ENCODE measurements around the gene MEIS2.

The MEIS2 gene

DNA sequence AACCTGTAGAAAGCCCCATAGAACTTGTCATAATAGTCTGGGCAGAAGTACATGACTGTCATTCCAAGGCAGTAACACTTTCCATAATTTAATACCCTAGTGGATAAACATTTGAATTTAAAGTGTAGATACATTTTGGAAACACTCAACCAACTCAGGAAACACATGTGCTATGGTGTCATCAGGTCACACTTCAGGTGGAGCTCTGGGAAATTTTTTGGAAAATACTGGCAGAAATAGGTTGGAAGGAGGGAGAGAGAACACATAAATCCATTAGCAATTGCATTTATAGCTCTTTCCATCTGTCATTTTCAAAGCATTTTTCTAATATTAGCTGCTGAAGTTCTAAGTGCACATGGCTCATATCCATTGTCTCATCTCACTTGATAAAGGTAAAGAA, 135.7 kb downstream of the MEIS2 start:
- no peak for DNase-seq (ENCODE audit: low read depth)

GRCh38 chr15:36961956-36962355, 138.4 kb downstream of the MEIS2 start:
- no peak for DNase-seq (ENCODE audit: low read depth)

GRCh38 chr15:36960947-36961227, 139.5 kb downstream of the MEIS2 start:
- no peak for DNase-seq (ENCODE audit: low read depth)

- no peak for DNase-seq (ENCODE audit: low read depth)
Measured at GRCh38 chr15:36960179-36960946, 140.0 kb downstream of the MEIS2 start.

DNA sequence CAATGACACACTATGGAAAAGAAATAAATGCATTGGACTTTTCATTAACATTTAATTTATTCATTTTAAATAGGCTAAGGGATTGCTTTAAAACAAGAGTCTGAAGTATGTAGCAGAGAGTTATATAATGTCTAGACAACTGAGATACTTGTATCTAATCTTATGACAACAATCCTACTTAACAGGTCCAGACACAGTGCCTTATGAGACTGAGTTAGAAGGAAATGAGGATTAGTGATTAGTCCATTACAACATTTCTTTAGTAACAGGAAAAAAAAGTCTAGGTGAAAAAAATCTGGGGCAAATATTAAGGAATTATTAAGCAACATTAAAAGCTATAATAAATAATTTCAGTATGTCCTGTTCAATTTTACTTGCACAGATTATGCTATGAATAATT, 140.6 kb downstream of the MEIS2 start:
- DNase-seq (ENCODE audit: low read depth), result no peak

DNA sequence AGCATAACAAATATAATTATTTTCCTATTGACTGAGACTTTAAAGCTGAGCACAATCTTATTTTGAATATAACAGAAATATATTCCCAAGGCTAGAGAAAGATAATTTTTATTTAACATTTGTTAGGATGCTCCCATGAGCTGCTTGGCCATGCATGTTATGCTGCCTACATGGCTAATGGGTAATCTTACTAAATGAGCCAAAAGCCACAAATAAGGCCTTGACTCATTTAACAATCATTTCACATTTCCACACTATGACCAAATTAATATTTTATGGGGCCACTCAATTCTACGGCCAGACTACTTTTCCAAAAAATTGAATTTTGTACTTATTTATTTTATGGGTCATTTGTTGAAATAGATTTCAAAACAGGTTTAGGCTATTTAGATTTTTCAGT, 141.7 kb downstream of the MEIS2 start:
- no peak for DNase-seq (ENCODE audit: low read depth)

GRCh38 chr15:36954486-36954885, 145.9 kb downstream of the MEIS2 start:
- no peak for DNase-seq (ENCODE audit: low read depth)

GRCh38 chr15:36953346-36953745, 147.0 kb downstream of the MEIS2 start:
- DNase-seq (ENCODE audit: low read depth), result no peak

GRCh38 chr15:36951731-36952247, 148.6 kb downstream of the MEIS2 start:
- DNase-seq (ENCODE audit: low read depth), result no peak

- no peak for DNase-seq (ENCODE audit: low read depth)
Measured at GRCh38 chr15:36950371-36950770, 150.0 kb downstream of the MEIS2 start.

DNA sequence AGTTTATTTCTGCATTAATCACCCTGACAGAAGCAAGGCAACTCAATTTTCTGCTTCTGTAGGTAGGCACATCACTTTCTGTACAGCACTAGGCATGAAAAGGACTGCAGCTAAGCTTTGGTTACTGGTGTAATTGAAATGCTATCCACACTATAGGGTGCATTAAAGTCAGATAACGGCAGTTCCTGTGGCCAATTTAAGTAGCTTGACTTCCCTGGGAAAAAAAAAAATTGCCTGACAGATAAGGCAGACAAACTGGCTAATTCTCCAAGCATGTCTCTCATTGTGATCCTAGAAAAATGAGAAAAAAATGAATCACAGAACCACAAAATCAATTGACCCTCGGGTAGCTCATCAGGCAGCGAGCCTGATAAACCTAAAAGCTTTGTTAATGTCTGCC, 151.4 kb downstream of the MEIS2 start:
- DNase-seq (ENCODE audit: low read depth), result no peak

GRCh38 chr15:36947035-36947719, 153.2 kb downstream of the MEIS2 start:
- DNase-seq (ENCODE audit: low read depth), result no peak

GRCh38 chr15:36944442-36944841, 155.9 kb downstream of the MEIS2 start:
- no peak for DNase-seq (ENCODE audit: low read depth)

DNA sequence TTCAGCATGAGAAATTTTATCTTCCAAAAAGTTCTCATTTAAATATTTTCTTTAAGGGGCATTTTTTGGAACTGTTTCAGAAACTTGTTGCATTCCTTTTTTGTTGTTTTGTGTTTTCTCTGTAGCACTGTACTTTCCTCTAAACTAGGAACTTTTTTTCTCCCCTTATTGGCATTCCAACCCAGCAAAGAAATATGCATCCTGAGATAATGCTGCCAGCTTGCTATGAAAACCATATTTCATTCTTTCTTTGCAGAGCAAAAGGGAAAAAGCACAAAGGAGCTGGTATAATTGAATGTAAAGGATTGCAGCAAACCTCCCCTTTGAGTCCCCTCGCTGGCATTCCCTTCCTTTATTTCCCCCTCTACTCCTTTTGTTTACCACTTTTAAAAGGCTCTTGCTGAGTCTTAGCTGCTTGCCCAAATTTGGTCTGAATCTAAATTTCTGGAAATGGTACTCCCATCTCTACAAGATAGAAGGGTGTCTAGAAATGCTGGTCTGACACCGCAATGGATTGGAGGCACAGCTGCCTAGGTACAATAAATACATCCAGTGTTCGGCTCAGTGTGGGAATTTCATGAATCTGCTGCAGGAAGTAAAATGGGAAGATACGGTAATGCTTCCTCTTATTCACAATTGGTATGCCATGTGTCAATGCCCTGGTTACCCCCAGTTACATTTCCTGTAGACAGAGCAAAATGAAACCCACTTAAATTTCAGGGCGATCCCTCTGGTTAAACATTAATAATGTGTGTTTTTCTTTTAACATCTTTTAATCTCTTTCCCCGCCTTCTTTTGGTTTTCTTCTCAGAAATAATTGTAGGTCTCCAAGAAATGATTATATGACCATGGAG, 156.6 kb downstream of the MEIS2 start:
- no peak for DNase-seq (ENCODE audit: low read depth)

DNA sequence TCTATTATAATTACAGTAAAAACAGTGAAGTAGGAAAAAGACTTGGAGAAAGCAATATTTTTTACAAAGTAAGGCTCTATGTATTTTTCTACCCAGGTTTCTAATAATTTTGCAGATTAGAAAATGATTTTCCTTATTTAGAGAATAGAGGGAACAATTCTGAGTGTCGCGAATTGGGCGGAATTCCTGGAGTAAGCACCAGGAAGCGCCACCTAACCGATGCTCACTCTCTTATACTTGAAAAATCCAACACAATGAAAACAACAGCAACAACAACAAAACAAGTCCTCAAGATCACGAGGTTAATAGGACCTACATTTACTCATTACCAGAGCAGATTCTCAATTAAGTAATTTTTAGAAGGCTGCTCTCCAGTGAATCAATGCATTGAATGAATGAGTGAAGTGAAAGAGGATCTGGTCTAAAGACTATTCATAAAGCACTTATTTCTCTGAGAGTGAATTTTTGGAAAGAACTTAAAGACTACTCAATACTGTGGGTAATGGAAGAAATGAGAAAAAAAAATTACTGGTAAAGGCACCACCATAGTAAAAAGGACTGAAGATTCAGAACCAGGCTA, 158.0 kb downstream of the MEIS2 start:
- no peak for DNase-seq (ENCODE audit: low read depth)

DNA sequence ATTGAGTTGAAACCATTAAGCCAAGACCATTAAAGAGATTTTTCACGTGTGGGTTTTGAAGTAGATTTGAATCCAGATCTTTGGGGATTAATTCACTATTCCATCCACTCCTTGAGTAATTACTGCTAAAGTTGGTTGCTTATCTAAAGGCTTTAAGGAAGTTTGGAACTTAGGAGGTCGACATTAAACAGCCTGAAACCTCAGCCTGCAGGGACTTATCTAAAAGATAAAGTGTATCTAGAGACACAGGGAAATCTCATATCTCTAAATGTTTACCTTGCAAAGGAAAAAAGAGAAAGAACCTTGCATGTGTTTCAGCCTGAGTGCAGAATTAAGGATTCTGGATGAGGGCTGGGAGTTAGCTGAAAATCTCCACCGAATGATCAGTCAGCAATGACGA, 158.6 kb downstream of the MEIS2 start:
- no peak for DNase-seq (ENCODE audit: low read depth)

DNA sequence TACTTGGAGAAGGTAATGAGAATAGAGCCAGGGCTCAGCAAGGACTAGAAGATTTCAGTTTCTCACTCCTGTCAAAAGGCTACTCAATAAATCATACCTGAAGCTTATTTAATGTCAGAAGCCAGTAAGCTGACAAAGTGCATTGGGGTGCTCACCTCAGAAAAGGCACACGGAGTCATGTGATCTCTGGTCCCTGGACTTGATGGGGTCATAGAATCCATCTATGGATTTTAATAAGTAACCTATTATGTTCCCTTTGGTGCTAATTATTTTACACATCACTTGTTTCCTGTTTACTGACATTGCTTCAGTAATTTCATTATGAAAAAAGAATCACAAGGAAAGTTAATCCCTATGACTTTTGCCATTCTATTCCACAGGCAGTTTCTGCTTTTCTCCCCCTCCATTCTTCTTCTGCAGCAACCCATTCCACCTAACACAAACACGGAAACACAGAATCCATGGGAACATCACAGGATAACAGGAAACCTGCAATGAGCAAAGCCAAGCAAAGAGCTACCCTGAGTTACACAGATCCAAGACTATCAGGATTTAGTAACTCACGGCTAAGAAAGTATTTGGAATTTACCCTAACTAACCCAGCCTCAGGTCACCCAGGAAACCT, 159.6 kb downstream of the MEIS2 start:
- no peak for DNase-seq (ENCODE audit: low read depth)

GRCh38 chr15:36940219-36940618, 160.1 kb downstream of the MEIS2 start:
- no peak for DNase-seq (ENCODE audit: low read depth)

GRCh38 chr15:36938764-36939163, 161.6 kb downstream of the MEIS2 start:
- DNase-seq (ENCODE audit: low read depth), result no peak

GRCh38 chr15:36938131-36938530, 162.2 kb downstream of the MEIS2 start:
- no peak for DNase-seq (ENCODE audit: low read depth)

- DNase-seq (ENCODE audit: low read depth), result no peak
Measured at GRCh38 chr15:36936613-36937012, 163.7 kb downstream of the MEIS2 start.

All from stimulated activated CD8-positive, alpha-beta memory T cell treated with anti-CD3 and anti-CD28 coated beads, Interleukin-7, amount 100 ng/mL, for 24 hours (primary cell).